ENCODE measurements around the gene TTC21B.

Gene TTC21B

DNA sequence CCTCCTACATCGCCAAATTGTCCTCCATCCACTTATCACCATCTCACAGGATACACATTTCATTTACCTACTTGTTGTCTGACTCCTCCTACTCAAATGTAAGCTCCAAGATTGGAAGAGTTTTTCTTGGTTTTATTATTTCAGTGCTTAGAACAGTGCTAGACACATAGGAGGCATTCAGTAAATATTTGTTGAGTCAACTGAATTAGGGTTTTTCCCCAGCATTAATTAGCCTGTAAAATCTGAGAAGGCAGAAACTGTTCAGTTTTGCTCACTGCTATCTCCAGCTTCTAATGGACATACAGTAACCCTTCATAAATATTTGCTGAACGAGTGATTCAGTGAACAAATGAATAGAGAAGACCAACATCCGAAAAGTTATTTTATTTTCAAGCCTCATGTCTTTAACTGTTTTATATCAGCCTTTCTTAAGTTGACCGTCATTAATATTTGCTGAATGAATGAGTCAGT, 800 bp downstream of the TTC21B start:
- H3K27me3 ChIP-seq (ENCODE audit: insufficient read depth, low read length, poor library complexity) = no peaks in the 10 kb centered on the region
- no peaks in the 10 kb centered on the region for H3K9me3 ChIP-seq (ENCODE audit: insufficient read depth, low read length, severe bottlenecking)
- ATAC-seq (ENCODE audit: insufficient read depth, low read depth) (no peak), DNase-seq (no peak)
- H4K20me1 ChIP-seq (ENCODE audit: insufficient read depth, low read length) = no peaks in the 10 kb centered on the region
- H3K79me2 ChIP-seq (ENCODE audit: insufficient read depth, low read length) = peaks cover 48% of the 10 kb centered on the region
- peaks cover 22% of the 10 kb centered on the region; the same call in 1 of the 2 replicates for H3K36me3 ChIP-seq (ENCODE audit: insufficient read depth, low read length)
- peak overlapping the region; percentile 51 to 71 for H3K4me3 ChIP-seq (ENCODE audit: low read depth in 1 of 2, low read length in 2 of 2)
- peaks cover 42% of the 10 kb centered on the region for H3K4me1 ChIP-seq (ENCODE audit: insufficient read depth, low read length)
- peak overlapping the region; percentile 65 for H3K9ac ChIP-seq (ENCODE audit: low read depth, low read length)
- peak overlapping the region; percentile 68 for H3K27ac ChIP-seq (ENCODE audit: low read length)
- no peak for TF ChIP-seq EZH2 (IDR thresholded peaks at IDR 0.05; ENCODE audit: borderline replicate concordance, low read depth, low read length, severe bottlenecking)
- TF ChIP-seq, protein P1, sequence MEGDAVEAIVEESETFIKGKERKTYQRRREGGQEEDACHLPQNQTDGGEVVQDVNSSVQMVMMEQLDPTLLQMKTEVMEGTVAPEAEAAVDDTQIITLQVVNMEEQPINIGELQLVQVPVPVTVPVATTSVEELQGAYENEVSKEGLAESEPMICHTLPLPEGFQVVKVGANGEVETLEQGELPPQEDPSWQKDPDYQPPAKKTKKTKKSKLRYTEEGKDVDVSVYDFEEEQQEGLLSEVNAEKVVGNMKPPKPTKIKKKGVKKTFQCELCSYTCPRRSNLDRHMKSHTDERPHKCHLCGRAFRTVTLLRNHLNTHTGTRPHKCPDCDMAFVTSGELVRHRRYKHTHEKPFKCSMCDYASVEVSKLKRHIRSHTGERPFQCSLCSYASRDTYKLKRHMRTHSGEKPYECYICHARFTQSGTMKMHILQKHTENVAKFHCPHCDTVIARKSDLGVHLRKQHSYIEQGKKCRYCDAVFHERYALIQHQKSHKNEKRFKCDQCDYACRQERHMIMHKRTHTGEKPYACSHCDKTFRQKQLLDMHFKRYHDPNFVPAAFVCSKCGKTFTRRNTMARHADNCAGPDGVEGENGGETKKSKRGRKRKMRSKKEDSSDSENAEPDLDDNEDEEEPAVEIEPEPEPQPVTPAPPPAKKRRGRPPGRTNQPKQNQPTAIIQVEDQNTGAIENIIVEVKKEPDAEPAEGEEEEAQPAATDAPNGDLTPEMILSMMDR (IDR thresholded peaks at IDR 0.05; ENCODE audit: borderline replicate concordance, extremely low read depth, low read length, poor library complexity, severe bottlenecking) = no peak
- peak overlapping the region; percentile 75 for H2AFZ ChIP-seq (ENCODE audit: low read depth, low read length)
- H3K4me2 ChIP-seq (ENCODE audit: insufficient read depth, low read length) = peak overlapping the region; percentile 68

DNA sequence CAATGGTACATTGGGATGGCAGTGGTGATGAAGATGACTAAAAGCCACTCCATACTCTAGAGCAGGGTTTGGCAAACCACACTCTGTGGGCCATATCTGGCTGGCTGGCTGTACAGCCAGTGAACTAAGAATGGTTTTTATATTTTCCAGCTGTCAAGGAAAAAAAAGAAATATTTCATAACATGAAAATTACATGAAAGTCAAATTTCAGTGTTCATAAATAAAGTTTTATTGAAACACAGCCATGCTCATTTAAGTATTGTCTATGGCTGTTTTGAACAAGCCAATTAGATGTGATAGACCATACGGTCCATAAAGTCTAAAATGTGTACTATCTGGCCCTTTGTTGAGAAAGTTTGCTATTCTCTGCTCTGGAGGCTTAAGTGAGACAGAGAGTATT, 1.5 kb downstream of the TTC21B start:
- no peak for DNase-seq
- ATAC-seq (ENCODE audit: insufficient read depth, low read depth) = no peak
- H3K36me3 ChIP-seq (ENCODE audit: insufficient read depth, low read length) = peaks cover 29% of the 10 kb centered on the region
- peak overlapping the region in 1 of 2 experiments; percentile 71; a peak in 3 of 4 replicates for H3K4me3 ChIP-seq (ENCODE audit: low read depth in 1 of 2, low read length in 2 of 2)
- H3K4me2 ChIP-seq (ENCODE audit: insufficient read depth, low read length) = peak overlapping the region; percentile 68
- H3K9me3 ChIP-seq (ENCODE audit: insufficient read depth, low read length, severe bottlenecking) = no peaks in the 10 kb centered on the region
- H3K27ac ChIP-seq (ENCODE audit: low read length) = no peak overlapping the region
- no peak overlapping the region for H2AFZ ChIP-seq (ENCODE audit: low read depth, low read length)
- H3K4me1 ChIP-seq (ENCODE audit: insufficient read depth, low read length) = peaks cover 42% of the 10 kb centered on the region
- H4K20me1 ChIP-seq (ENCODE audit: insufficient read depth, low read length) = no peaks in the 10 kb centered on the region
- TF ChIP-seq EZH2 (IDR thresholded peaks at IDR 0.05; ENCODE audit: borderline replicate concordance, low read depth, low read length, severe bottlenecking) = no peak
- TF ChIP-seq, protein P1 (IDR thresholded peaks at IDR 0.05; ENCODE audit: borderline replicate concordance, extremely low read depth, low read length, poor library complexity, severe bottlenecking) = no peak
- peaks cover 48% of the 10 kb centered on the region for H3K79me2 ChIP-seq (ENCODE audit: insufficient read depth, low read length)
- H3K27me3 ChIP-seq (ENCODE audit: insufficient read depth, low read length, poor library complexity) = no peaks in the 10 kb centered on the region
- peak overlapping the region; percentile 65 for H3K9ac ChIP-seq (ENCODE audit: low read depth, low read length)

DNA sequence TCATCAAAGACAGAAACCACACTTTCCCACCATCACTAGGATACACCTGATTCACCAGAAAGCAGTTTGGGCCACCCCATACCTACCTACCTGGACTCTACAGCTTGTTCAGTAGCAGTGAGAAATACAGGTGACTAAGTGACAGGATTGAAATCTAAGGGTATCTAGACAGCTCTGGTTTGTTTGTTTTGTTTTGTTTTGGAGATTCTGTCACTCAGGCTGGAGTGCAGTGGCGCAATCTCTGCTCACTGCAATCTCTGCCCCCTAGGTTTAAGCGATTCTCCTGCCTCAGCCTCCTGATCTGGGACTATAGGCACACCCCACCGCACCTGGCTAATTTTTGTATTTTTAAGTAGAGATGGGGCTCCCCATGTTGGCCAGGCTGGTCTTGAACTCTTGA, 3.1 kb downstream of the TTC21B start:
- no peak overlapping the region for H3K9ac ChIP-seq (ENCODE audit: low read depth, low read length)
- H3K4me3 ChIP-seq (ENCODE audit: low read depth in 1 of 2, low read length in 2 of 2) = no peak overlapping the region
- peaks cover 48% of the 10 kb centered on the region for H3K79me2 ChIP-seq (ENCODE audit: insufficient read depth, low read length)
- H3K9me3 ChIP-seq (ENCODE audit: insufficient read depth, low read length, severe bottlenecking) = no peaks in the 10 kb centered on the region
- no peaks in the 10 kb centered on the region for H3K27me3 ChIP-seq (ENCODE audit: insufficient read depth, low read length, poor library complexity)
- TF ChIP-seq, protein P1 (IDR thresholded peaks at IDR 0.05; ENCODE audit: borderline replicate concordance, extremely low read depth, low read length, poor library complexity, severe bottlenecking) = no peak
- TF ChIP-seq EZH2 (IDR thresholded peaks at IDR 0.05; ENCODE audit: borderline replicate concordance, low read depth, low read length, severe bottlenecking) = no peak
- peak overlapping the region; percentile 68 for H3K4me2 ChIP-seq (ENCODE audit: insufficient read depth, low read length)
- H3K27ac ChIP-seq (ENCODE audit: low read length) = no peak overlapping the region
- no peaks in the 10 kb centered on the region for H4K20me1 ChIP-seq (ENCODE audit: insufficient read depth, low read length)
- DNase-seq (no peak), ATAC-seq (ENCODE audit: insufficient read depth, low read depth) (no peak)
- H2AFZ ChIP-seq (ENCODE audit: low read depth, low read length) = no peak overlapping the region
- peaks cover 42% of the 10 kb centered on the region for H3K4me1 ChIP-seq (ENCODE audit: insufficient read depth, low read length)
- peaks cover 30% of the 10 kb centered on the region for H3K36me3 ChIP-seq (ENCODE audit: insufficient read depth, low read length)
